ENCODE results near the gene LDLR.

GRCh38 chr19:11115042-11115441, 25.8 kb downstream of the LDLR start:
- no peak for TF ChIP-seq CTCF (conservative IDR thresholded peaks at IDR 0.05; ENCODE audit: low read depth, low read length)
- TF ChIP-seq EZH2 (IDR thresholded peaks at IDR 0.05; ENCODE audit: borderline replicate concordance, low read depth, low read length, poor library complexity, severe bottlenecking) = no peak

Measured in A673 (cell line).